K562 (cell line): Measurements from ENCODE around the gene RALGAPB. TPM values are rescaled to one million over a fixed set of nuclear protein-coding genes. Genes with fewer than 3 reads are reported as not detected.
A peak's percentile ranks its signal among the peaks of the same experiment; 100 is the strongest.

Experiments
- CHD7 ChIP-seq: fragments of 200-600 bp; sonication (generic); IDR thresholded peaks from one replicate; pipeline ENCODE4 v1.6.1; 2012; ENCODE audit warnings: mild to moderate bottlenecking, low read depth, low read length, inconsistent platforms
- MBD1 ChIP-seq: fragments of 250-450 bp; sonication (Bioruptor Pico); IDR thresholded peaks from 2 replicates; pipeline ENCODE4 v1.8.0; 2022; ENCODE audit warnings: inconsistent platforms
- MEF2D ChIP-seq: conservative IDR thresholded peaks from 2 replicates; pipeline ENCODE4 v1.6.1; 2016; ENCODE audit warnings: low read depth, missing genetic modification characterization, missing compliant biosample characterization
- polyA plus RNA-seq, 8 experiments: library from polyadenylated mRNA; depleted of rRNA in 4 of 8; stranded (reverse) in 5 of 8; unstranded in 3 of 8; fragments of >200 nt; fragmentation: Nextera tagmentation in 2 of 8; fragmentation: Illumina TruSeq in 1 of 8; extraction: Ambion mirVana in 2 of 8; extraction: Trizol in 1 of 8; gene quantifications; 2 replicates each; pipeline versions ENCODE4 v1.2.1 to v1.2.3, GENCODE V29; 2011 to 2014; ENCODE audit warnings: inconsistent platforms in 1 of 8, missing spikeins in 1 of 8
- total RNA-seq, 7 experiments: library from RNA; depleted of rRNA in 6 of 7; stranded (reverse); fragments of >200 nt in 6 of 7; fragmentation: Illumina TruSeq in 2 of 7; extraction: Trizol in 2 of 7; gene quantifications; 2 replicates each; pipeline versions ENCODE4 v1.2.1 to v1.2.3, GENCODE V29; 2011 to 2021; ENCODE audit warnings: low replicate concordance in 1 of 7

RALGAPB gene
- total and polyA plus RNA-seq, 9 of the 15 experiments (the other 6 are each of a cell fraction or from before 2014, with no cell fraction given) = 4.3 to 25.6 (median 13.6) TPM

- no peak for TF ChIP-seq CHD7
- peak; percentile 29; the same call in 1 of the 2 replicates for TF ChIP-seq MBD1 (CRISPR knock-in tag)
- TF ChIP-seq MEF2D (tag) = no peak
Observed at GRCh38 chr20:38471987-38472512, 593 bp upstream of the RALGAPB start (continued).
